GM21786 (cell line): Measurements from ENCODE around the gene ASMTL.
"Not testable (repeated sequence)": the region's sequence is repeated elsewhere in the genome, so short reads cannot be mapped to it uniquely, and the experiment has no call there.

Source experiments
- ATAC-seq: cut with Tn5 transposase; IDR thresholded peaks from one replicate; pipeline ENCODE4 v1.9.1; 2021; ENCODE audit not compliant: unreplicated experiment

The ASMTL gene

GRCh38 chrX:1416327-1416784 is 36.4 kb downstream of the ASMTL start:
- no peak for ATAC-seq

GRCh38 chrX:1412551-1413161 is 40.1 kb downstream of the ASMTL start:
- ATAC-seq, result no peak

GRCh38 chrX:1411326-1411725 is 41.4 kb downstream of the ASMTL start:
- ATAC-seq, result no peak

GRCh38 chrX:1407035-1407434 is 45.7 kb downstream of the ASMTL start:
- ATAC-seq, result no peak

- ATAC-seq, result not testable (repeated sequence)
Measured at GRCh38 chrX:1405769-1406168, 46.9 kb downstream of the ASMTL start.

- ATAC-seq, result not testable (repeated sequence)
Measured at GRCh38 chrX:1403867-1404266, 48.8 kb downstream of the ASMTL start.

- ATAC-seq, result no peak
Measured at GRCh38 chrX:1403228-1403627, 49.5 kb downstream of the ASMTL start.

GRCh38 chrX:1401611-1402430 is 50.9 kb downstream of the ASMTL start:
- no peak for ATAC-seq

- no peak for ATAC-seq
Measured at GRCh38 chrX:1400742-1401471, 51.8 kb downstream of the ASMTL start.

GRCh38 chrX:1400049-1400448 is 52.7 kb downstream of the ASMTL start:
- no peak for ATAC-seq

- no peak for ATAC-seq
Measured at GRCh38 chrX:1398431-1399340, 54.0 kb downstream of the ASMTL start.

- ATAC-seq, result no peak
Measured at GRCh38 chrX:1397441-1398270, 55.1 kb downstream of the ASMTL start.

- ATAC-seq, result no peak
Measured at GRCh38 chrX:1397001-1397400, 55.7 kb downstream of the ASMTL start.

- no peak for ATAC-seq
Measured at GRCh38 chrX:1395646-1396216, 57.0 kb downstream of the ASMTL start.

- ATAC-seq, result no peak
Measured at GRCh38 chrX:1394731-1395501, 57.8 kb downstream of the ASMTL start.

- ATAC-seq, result no peak
Measured at GRCh38 chrX:1393871-1394615, 58.7 kb downstream of the ASMTL start.

- peak; percentile 29 for ATAC-seq
Measured at GRCh38 chrX:1392376-1393068, 60.2 kb downstream of the ASMTL start.
